ENCODE results near the gene GYPC.
"Not testable (repeated sequence)": the region's sequence is repeated elsewhere in the genome, so short reads cannot be mapped to it uniquely, and the experiment has no call there.

The GYPC gene

DNA sequence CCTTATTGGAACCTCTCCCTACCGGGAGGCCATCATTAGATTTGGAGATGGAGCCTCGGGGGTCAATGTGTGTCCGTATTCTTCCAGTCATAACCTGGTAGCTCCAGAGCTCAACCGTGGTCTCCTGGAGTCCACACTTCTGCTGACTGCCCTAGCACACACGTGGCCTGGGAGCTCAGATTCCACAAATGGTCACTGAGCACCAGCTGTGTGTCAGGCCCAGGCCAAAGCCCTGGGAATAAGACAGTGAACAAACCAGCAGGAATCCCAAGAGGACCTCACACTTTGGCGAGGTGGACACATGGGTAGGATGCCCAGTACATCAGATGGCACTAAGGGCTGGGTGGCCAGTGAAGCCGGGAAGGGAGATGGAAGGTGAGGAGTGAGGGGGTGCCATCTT lies 15.5 kb downstream of the GYPC start:
- no peak for DNase-seq (ENCODE audit: low read depth)

DNA sequence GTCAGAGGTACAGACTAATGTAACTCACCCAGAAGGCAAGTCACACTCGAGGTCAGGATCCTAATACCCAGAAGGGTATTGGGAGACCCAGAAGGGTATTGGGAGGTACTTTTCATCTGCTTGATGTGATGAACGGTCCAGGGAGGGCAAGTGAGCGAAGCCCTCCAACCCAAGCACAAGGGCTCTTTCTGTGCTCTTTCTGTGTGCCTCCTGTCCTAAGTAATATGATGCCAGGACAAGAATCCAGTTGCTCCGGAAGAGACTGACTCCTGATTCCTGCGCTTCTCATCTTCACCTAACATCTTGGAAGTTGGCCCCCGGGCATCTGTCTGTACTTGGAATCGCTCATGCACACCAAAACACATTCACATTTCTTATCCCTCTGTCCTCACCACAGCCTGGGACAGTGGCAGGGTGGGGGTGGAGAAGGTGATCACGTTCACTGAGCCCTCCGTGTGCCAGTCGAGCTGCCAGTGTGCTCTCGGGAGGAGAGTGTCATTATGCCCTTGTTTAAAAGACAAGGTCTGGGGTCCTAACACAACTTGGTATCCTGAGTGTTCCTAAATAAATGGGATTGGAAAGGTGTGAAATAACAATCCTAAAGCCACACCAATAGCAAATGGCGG lies 17.1 kb downstream of the GYPC start:
- DNase-seq (ENCODE audit: low read depth): no peak

- DNase-seq (ENCODE audit: low read depth): no peak
These were observed 18.3 kb downstream of the GYPC start for GRCh38 chr2:126674075-126674744.

DNA sequence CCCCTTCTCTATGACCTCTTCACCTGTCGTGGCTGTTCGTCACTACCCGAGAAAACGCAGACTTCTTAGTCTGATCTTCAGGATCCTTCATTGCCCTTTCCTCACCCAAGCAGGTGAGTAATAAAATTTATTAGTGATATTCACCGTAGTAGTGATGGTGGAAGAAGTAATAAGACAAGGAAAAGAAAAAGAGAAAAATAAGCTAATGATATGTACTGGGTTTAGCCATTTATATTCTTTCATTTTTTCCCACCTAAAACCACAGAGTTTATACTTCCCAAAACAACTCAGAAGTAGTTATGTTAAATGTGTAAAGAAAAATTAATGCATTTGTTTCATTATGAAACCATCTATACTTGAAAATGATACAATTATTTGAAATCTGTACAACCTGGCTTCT lies 19.7 kb downstream of the GYPC start:
- no peak for DNase-seq (ENCODE audit: low read depth)

DNA sequence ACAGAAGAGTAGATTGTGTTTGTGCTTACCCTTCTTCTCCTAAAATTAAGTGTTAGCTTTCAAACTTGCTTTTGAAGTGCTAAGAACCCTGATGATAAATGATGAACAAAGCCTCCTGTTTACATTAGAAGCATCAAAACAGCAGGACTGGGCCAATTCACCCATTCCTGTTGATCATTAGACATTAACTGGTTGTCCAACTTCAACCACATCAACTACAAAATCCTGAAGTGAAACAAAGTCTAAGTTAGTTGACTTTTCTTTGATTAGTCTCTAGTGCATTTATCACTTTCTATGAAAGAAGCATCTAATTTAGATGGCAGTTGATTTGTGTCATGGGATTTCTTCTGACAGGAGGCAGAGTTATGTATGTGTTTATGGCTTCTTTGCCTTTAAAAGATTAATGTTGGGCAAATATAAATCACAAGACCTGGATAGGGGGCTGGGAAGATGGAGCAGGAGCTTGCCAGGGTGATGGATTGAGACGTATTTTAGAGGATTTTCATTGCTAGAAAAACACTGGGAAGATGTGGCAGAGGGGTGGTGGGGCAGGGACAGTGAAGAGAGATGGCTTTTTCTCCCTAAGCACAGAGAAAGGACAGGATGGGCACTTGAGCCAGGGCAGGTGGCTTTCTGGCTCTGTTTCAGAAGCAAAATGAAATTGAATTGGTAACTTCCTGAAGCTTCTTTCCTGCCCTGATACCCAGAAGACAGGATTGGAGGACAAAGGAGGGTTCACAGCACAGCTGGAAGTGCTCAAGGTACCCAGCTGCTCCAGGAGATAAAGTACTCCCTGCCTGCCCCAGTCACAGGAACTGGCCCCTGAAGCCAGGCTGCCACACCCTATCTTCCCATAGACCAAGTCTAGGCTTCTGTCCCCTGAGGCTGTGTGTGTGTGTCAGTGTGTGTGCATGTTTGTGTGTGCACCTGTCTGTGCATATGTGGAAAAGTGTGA lies 20.5 kb downstream of the GYPC start:
- DNase-seq (ENCODE audit: low read depth): no peak

- DNase-seq (ENCODE audit: low read depth): no peak
These were observed 21.2 kb downstream of the GYPC start for GRCh38 chr2:126677176-126677538.

- no peak for DNase-seq (ENCODE audit: low read depth)
These were observed 22.5 kb downstream of the GYPC start for GRCh38 chr2:126678269-126679065.

DNA sequence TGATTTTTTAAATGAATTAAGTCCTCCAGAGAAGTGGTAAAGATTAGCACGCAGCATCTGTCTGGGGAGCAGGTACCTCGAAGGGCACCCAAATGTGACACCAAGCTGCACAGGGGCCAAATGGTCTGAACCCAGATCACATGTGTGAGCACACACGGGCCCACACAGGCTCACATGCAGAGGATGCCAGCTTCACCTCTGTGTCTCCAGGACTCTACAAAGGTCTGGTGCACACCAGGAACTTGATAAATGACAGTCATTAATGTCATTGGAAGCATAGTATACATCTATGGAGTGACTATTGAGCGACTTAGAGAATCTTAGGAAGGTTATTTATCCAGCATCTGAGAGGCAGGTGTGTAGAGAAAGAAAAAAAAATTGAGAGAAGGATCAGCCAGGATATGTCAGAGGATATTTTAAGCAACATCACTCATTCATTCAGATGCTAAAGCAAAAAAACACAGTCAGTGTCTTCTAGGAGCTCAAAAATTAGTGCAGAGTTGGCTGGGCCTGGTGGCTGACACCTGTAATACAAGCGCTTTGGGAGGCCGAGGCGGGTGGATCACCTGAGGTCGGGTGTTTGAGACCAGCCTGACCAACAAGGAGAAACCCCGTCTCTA lies 23.2 kb downstream of the GYPC start:
- DNase-seq (ENCODE audit: low read depth): no peak

DNA sequence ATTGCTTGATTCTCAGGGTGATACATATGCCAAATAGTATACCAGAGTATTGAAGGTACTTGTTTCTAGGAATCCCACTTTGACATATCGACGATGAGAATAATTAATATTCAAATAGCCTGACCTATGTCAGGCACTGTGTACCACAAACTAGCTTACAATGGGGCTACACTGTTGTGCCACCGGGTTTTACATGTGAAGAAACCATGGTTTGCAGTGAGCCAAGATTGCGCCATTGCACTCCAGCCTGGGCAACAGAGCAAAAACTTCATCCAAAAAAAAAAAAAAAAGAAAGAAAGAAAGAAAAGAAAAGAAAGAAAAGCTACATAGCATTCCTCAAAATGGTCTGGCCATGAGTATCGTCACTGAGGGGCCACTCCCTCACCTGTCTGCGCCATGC lies 25.5 kb downstream of the GYPC start:
- no peak for DNase-seq (ENCODE audit: low read depth)

DNA sequence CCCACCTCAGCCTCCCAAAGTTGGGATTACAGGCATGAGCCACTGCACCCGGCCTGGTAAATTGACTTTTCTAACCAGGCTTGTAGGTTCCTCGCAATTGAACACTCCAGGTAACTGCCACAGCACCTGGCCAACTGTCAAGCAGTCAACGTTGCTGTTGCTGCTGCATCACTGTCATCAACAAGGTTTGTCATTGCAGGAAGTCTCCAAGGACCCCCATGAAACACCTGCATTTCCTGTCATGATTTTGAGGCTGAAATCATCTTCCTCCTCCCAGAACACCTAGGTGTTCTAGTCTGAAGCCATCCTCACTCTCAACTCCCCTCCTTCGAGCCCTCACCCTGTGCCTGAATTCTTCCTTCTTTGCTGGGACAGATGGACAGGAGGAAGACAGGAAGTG lies 29.7 kb downstream of the GYPC start:
- DNase-seq (ENCODE audit: low read depth): no peak

DNA sequence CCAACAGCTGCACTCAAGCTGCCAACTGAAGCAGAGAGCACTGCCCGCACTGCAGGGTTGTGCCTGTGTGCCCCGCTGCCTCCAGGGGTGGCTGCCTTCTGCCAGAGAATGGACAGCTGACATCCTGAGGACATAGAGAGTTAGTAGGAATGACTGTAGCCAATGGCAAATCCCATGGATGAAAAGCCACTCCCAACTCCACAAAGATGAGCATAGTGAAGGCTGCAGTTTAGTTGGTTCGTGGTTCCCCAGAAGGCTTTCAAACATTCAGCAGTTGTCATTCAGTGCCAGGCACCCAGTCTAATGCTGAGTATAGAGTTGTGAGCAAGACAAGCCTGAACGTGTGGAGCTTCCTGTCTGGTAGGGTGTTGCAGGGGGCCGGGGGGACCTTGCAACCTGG lies 30.3 kb downstream of the GYPC start:
- DNase-seq (ENCODE audit: low read depth): no peak

DNA sequence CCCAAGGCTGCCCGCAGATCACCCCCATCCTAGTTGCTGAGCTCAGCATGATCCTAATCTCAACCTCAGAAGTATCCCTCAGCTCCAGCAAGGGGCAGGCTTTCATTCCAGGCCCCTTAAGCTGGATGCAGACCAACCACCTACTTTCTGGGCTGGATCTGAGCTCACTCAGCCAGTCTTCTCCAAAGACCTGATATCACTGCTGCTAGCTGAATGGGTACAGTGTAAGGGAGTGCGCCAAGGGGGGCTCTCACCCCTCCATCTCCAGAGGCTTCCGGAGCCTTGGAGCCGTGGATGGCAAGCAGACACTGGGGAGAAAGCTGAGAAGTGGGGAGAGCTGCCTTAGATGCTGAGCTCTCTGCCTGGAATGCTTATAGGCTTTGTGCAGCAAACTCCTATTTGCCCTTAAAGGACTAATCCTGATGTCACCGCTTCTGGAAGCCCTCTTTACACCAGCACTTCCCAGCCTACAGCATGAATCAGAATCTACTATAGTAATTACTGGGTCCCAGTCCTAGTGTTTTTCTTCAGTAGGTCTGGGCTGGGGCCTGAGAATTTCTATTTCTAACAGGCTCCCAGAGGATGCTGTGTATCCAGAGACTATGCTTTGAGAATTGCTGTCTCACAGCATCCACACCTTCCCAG lies 31.0 kb downstream of the GYPC start:
- DNase-seq (ENCODE audit: low read depth): no peak

DNA sequence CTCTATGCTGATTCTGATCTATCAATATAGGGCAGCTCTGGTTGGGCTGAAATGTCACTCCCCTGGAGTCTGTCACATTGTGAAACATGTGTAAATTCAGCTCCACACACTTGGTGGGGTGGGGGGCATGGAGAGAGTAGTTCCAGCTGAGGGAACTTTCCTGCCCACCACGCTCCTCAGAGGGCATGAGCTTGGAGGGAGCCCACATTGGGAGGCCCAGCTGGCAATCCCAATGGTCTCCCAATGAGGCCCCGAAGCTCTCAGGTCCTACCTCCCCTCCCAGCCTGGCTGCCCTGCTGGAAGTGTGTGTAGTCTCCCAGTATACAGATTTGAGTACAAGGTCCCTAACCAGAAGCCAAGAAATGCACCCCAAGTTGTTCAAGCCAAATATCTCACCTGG lies 31.5 kb downstream of the GYPC start:
- DNase-seq (ENCODE audit: low read depth): no peak

GRCh38 chr2:126688594-126688993 lies 32.6 kb downstream of the GYPC start:
- not testable (repeated sequence) for DNase-seq (ENCODE audit: low read depth)

DNA sequence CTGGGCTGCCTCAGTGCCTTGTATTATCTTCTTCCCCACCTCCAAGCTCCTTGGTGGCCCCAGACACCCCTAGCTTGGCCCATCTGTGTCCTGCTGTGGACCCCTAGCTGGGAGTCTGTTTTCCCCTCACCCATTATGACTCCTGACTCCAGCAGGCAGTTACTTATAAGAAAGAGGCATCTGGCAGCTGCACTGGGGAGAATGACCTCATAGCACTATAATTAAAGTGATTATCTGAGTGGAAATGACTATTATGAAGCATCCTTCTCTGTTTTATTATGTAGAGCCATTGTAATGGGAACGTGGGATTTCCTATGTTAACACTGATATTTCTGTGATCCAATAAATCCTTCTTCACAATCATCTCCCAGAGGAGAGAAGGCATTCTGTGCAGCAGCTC lies 36.3 kb downstream of the GYPC start:
- DNase-seq (ENCODE audit: low read depth): not testable (repeated sequence)

DNA sequence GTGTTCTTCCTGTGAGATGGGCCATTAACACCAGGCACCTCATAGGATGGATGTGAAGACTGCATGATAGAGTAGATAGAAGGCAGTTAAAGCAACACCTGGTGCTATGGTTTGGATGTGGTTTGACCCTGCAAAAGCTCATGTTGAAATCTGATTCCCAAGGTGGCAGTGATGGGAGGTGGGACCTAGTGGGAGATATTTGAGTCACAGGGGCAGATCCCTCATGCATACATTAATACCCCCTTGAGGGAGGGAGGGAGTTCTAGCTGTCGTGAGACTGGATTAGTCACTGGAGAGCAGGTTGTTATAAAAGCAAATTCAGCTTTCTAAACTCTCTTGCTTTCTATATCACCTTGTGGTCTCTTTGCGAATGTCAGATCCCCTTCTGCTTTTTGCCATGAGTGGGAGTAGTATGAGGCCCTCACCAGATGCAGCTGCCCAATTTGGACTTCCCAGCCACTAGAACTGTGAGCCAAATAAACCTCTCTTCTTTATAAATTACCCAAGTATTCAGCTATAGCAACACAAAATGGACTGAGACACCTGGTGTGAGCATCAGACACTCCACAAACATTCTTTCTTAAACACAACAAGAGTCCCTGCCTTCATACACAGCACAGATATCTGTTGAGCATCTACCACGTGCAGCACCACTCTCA lies 37.1 kb downstream of the GYPC start:
- not testable (repeated sequence) for DNase-seq (ENCODE audit: low read depth)

- no peak for DNase-seq (ENCODE audit: low read depth)
These were observed 40.9 kb downstream of the GYPC start for GRCh38 chr2:126696644-126697520.

DNA sequence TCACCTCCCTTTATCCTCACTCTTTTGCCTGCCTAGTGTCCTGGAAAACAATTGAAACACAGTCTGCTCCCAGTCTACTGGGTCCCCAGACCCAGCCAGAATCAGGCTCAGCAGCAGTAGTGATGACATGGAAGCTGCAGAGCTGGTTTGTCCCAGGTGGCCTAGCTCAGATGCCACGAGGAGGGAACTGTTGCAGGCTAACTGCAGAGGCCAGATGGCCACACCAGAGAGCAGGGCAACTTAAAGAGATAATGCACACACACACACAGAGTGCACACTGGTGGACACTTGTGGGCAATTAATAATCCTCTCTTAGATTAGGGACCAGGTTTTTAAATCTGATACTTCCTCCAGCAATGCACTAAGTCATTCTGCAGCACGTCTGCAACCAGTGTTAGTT lies 42.4 kb downstream of the GYPC start:
- DNase-seq (ENCODE audit: low read depth): no peak

- DNase-seq (ENCODE audit: low read depth): no peak
These were observed 43.1 kb downstream of the GYPC start for GRCh38 chr2:126699018-126699417.

Measured in fibroblast of the conjunctiva (primary cell).